ENCODE measurements around the gene FKBP5. TPM values are rescaled to one million over a fixed set of nuclear protein-coding genes. Genes with fewer than 3 reads are reported as not detected.

FKBP5 gene
- total and polyA plus RNA-seq, 10 of the 15 experiments (the other 5 are each of a cell fraction or from before 2014, with no cell fraction given) = 29.0 to 123 (median 62.3) TPM

- ChIA-PET POLR2A (no interaction called here), SMC1A (ENCODE audit: uncharacterized antibody, unreplicated experiment) (interaction anchor here (0.7 to 1.6 kb wide), 3 partner anchors 9 to 143 kb away, joined by 3 to 5 read pairs (median 3); no protein-coding TSS in a partner anchor), CTCF (interaction anchor here (0.9 to 2.3 kb wide), 3 partner anchors 9 to 142 kb away, joined by 3 to 10 read pairs (median 3); partner anchors contain the start of gene ARMC12), RAD21 (ENCODE audit: unreplicated experiment) (no interaction called here)
- intact Hi-C loops (cut with micrococcal nuclease; ENCODE audit: unreplicated experiment) = no loop called here
- Histone ChIP-seq H3K9ac (ENCODE audit: control insufficient read depth, insufficient read depth, low read length) (no peak overlapping the region), H3K79me2 (ENCODE audit: control insufficient read depth, insufficient read depth, low read length) (no peaks in the 10 kb centered on the region), H3K27me3 (replicated peaks in 1 of 2; ENCODE audit: control insufficient read depth in 2 of 2, insufficient read depth in 2 of 2, low read length in 1 of 2) (no peaks in the 10 kb centered on the region), H4K20me1 (ENCODE audit: control insufficient read depth, insufficient read depth) (no peaks in the 10 kb centered on the region), H3K4me2 (ENCODE audit: control insufficient read depth, insufficient read depth) (no peak overlapping the region), H2AFZ (ENCODE audit: control insufficient read depth, low read depth, low read length) (no peak overlapping the region), H3K4me1 (ENCODE audit: control insufficient read depth, insufficient read depth, low read length) (no peaks in the 10 kb centered on the region), H3K9me3 (replicated peaks; ENCODE audit: control insufficient read depth, insufficient read depth, low read length) (no peaks in the 10 kb centered on the region), H3K27ac (ENCODE audit: control insufficient read depth, insufficient read depth) (no peak overlapping the region), H3K4me3 (no peak overlapping the region), H3K36me3 (ENCODE audit: control insufficient read depth in 2 of 2, insufficient read depth in 2 of 2, low read length in 1 of 2) (peaks cover 6 to 12% of the 10 kb centered on the region in 2 experiments; a peak in 3 of 4 replicates)
- DNase-seq (ENCODE audit: low read depth, low spot score) (no peak), FAIRE-seq (no peak), ATAC-seq (no peak)
- WGBS (ENCODE audit: insufficient coverage, insufficient replicate concordance, low lambda C conversion rate, missing lambda C conversion rate) = 97% methylated on average over 6 of the region's 6 CpGs
- no TSS peak for BruUV-seq (replicated peaks)
- in situ Hi-C loops (cut with MboI) = no loop called here
- no peak for TF ChIP-seq RCOR1 (conservative IDR thresholded peaks at IDR 0.05; ENCODE audit: low read depth, low read length)
- TF ChIP-seq BCLAF1 (IDR thresholded peaks at IDR 0.05) = no peak
These were observed 94.1 kb downstream of the FKBP5 start for GRCh38 chr6:35594503-35595186.

Measured in GM12878 (cell line).